Upper lobe of left lung (tissue), 4 donors: ENCODE data around the gene ZNF594.

Source experiments
- POLR2A ChIP-seq, 4 donors: fragments of 450-650 bp; IDR thresholded peaks; one replicate each; pipeline ENCODE4 v1.5.1; 2016 to 2017; ENCODE audit warnings: antibody characterized with exemption in 4 of 4, mild to moderate bottlenecking in 2 of 4
- POLR2AphosphoS5 ChIP-seq, 2 donors: sonication (generic); formaldehyde crosslinking; IDR thresholded peaks; one replicate each; pipeline ENCODE4 v1.5.1; 2017; ENCODE audit warnings: antibody characterized with exemption in 2 of 2

- TF ChIP-seq POLR2A (IDR thresholded peaks at IDR 0.05) (no peak), POLR2AphosphoS5 (IDR thresholded peaks at IDR 0.05) (no peak)
Observed at GRCh38 chr17:5203178-5203907, 11.7 kb upstream of the ZNF594 start.
